ENCODE data around the gene SLC39A11. TPM values are rescaled to one million over a fixed set of nuclear protein-coding genes. Genes with fewer than 3 reads are reported as not detected.

The SLC39A11 gene
- total RNA-seq, 1 donor from 2014 or later = 13.2 TPM

GRCh38 chr17:72843591-72843990 lies 248.9 kb downstream of the SLC39A11 start:
- Mint-ChIP-seq H3K4me1 (ENCODE audit: unreplicated experiment) (no peaks in the 10 kb centered on the region), H3K36me3 (ENCODE audit: low read depth, unreplicated experiment) (peaks cover 6% of the 10 kb centered on the region), H3K4me3 (ENCODE audit: unreplicated experiment) (no peak overlapping the region), H3K27ac (ENCODE audit: unreplicated experiment) (no peak overlapping the region), H3K27me3 (ENCODE audit: unreplicated experiment) (no peaks in the 10 kb centered on the region), H3K9me3 (ENCODE audit: unreplicated experiment) (no peaks in the 10 kb centered on the region)
- no peak for DNase-seq (ENCODE audit: low spot score)
- no peak for TF ChIP-seq CTCF (IDR thresholded peaks at IDR 0.05; ENCODE audit: unreplicated experiment)

- no peak for TF ChIP-seq CTCF (IDR thresholded peaks at IDR 0.05; ENCODE audit: unreplicated experiment)
- Mint-ChIP-seq H3K9me3 (ENCODE audit: unreplicated experiment) (no peaks in the 10 kb centered on the region), H3K4me1 (ENCODE audit: unreplicated experiment) (no peaks in the 10 kb centered on the region), H3K27me3 (ENCODE audit: unreplicated experiment) (peaks cover 1% of the 10 kb centered on the region), H3K4me3 (ENCODE audit: unreplicated experiment) (no peak overlapping the region), H3K27ac (ENCODE audit: unreplicated experiment) (no peak overlapping the region), H3K36me3 (ENCODE audit: low read depth, unreplicated experiment) (peaks cover 6% of the 10 kb centered on the region)
- no peak for DNase-seq (ENCODE audit: low spot score)
These were observed 252.5 kb downstream of the SLC39A11 start for GRCh38 chr17:72840019-72840418.

GRCh38 chr17:72839131-72839725 lies 253.3 kb downstream of the SLC39A11 start:
- Mint-ChIP-seq H3K27ac (ENCODE audit: unreplicated experiment) (no peak overlapping the region), H3K27me3 (ENCODE audit: unreplicated experiment) (peaks cover 1% of the 10 kb centered on the region), H3K36me3 (ENCODE audit: low read depth, unreplicated experiment) (peaks cover 6% of the 10 kb centered on the region), H3K4me1 (ENCODE audit: unreplicated experiment) (no peaks in the 10 kb centered on the region), H3K9me3 (ENCODE audit: unreplicated experiment) (no peaks in the 10 kb centered on the region), H3K4me3 (ENCODE audit: unreplicated experiment) (no peak overlapping the region)
- no peak for TF ChIP-seq CTCF (IDR thresholded peaks at IDR 0.05; ENCODE audit: unreplicated experiment)
- DNase-seq (ENCODE audit: low spot score) = no peak

GRCh38 chr17:72838581-72838980 lies 253.9 kb downstream of the SLC39A11 start:
- H3K27me3 Mint-ChIP-seq (ENCODE audit: unreplicated experiment) = peaks cover 1% of the 10 kb centered on the region

More at GRCh38 chr17:72838581-72838980, 253.9 kb downstream of the SLC39A11 start:
- H3K4me1 Mint-ChIP-seq (ENCODE audit: unreplicated experiment) = no peaks in the 10 kb centered on the region
- H3K4me3 Mint-ChIP-seq (ENCODE audit: unreplicated experiment) = no peak overlapping the region
- peaks cover 6% of the 10 kb centered on the region for H3K36me3 Mint-ChIP-seq (ENCODE audit: low read depth, unreplicated experiment)
- no peak for DNase-seq (ENCODE audit: low spot score)
- TF ChIP-seq CTCF (IDR thresholded peaks at IDR 0.05; ENCODE audit: unreplicated experiment) = no peak
- no peaks in the 10 kb centered on the region for H3K9me3 Mint-ChIP-seq (ENCODE audit: unreplicated experiment)
- no peak overlapping the region for H3K27ac Mint-ChIP-seq (ENCODE audit: unreplicated experiment)
